Thymus (tissue), 11 donors: ENCODE results near the gene NPR3. TPM values are rescaled to one million over a fixed set of nuclear protein-coding genes. Genes with fewer than 3 reads are reported as not detected.

Experiments used
- DNase-seq, 9 donors: peaks; one replicate each; pipeline ENCODE4 v3.0.0-alpha.2; 2013; ENCODE audit warnings: low spot score in 9 of 9, low read depth in 6 of 9, missing footprints in 1 of 9
- H3K27ac ChIP-seq, 2 donors: one replicate each; pipeline ENCODE4 v1.5.1; 2013; ENCODE audit warnings: control low read depth in 1 of 2, low read depth in 1 of 2, low read length in 1 of 2, mild to moderate bottlenecking in 1 of 2, moderate library complexity in 1 of 2
- H3K27me3 ChIP-seq, 2 donors: one replicate each; pipeline ENCODE4 v1.5.1; 2013; ENCODE audit warnings: low read length in 1 of 2; ENCODE audit not compliant: control insufficient read depth in 2 of 2, insufficient read depth in 1 of 2
- H3K36me3 ChIP-seq, 2 donors: one replicate each; pipeline ENCODE4 v1.5.1; 2013; ENCODE audit warnings: low read length in 1 of 2, mild to moderate bottlenecking in 1 of 2, moderate library complexity in 1 of 2; ENCODE audit not compliant: control insufficient read depth in 2 of 2, insufficient read depth in 2 of 2
- H3K4me1 ChIP-seq, 2 donors: one replicate each; pipeline ENCODE4 v1.5.1; 2013; ENCODE audit warnings: low read length in 2 of 2; ENCODE audit not compliant: control insufficient read depth in 2 of 2, insufficient read depth in 2 of 2
- H3K4me3 ChIP-seq, 2 donors: one replicate each; pipeline ENCODE4 v1.5.1; 2013; ENCODE audit warnings: low read length in 2 of 2, control low read depth in 1 of 2, mild to moderate bottlenecking in 1 of 2
- H3K9me3 ChIP-seq, 2 donors: one replicate each; pipeline ENCODE4 v1.5.1; 2013; ENCODE audit warnings: low read length in 1 of 2, mild to moderate bottlenecking in 1 of 2; ENCODE audit not compliant: control insufficient read depth in 2 of 2, insufficient read depth in 1 of 2
- WGBS: extraction: QIAGEN DNeasy Blood & Tissue Kit; methylation state at CpG from one replicate; pipeline ENCODE4 v1.1.7; 2013; 5-methylcytosine and 5-hydroxymethylcytosine counted together
- polyA plus RNA-seq: library from polyadenylated mRNA; stranded (reverse); fragments of 200-250 nt; gene quantifications from one replicate; pipeline ENCODE4 v1.2.3, GENCODE V29; 2013
- total RNA-seq: library from RNA; stranded (reverse); fragments of 120-200 nt; gene quantifications from one replicate; pipeline ENCODE4 v1.2.4, GENCODE V29; 2013
- donor health status: healthy.

The NPR3 gene
- total and polyA plus RNA-seq, 2 donors: 1.9 to 4.9 TPM

DNA sequence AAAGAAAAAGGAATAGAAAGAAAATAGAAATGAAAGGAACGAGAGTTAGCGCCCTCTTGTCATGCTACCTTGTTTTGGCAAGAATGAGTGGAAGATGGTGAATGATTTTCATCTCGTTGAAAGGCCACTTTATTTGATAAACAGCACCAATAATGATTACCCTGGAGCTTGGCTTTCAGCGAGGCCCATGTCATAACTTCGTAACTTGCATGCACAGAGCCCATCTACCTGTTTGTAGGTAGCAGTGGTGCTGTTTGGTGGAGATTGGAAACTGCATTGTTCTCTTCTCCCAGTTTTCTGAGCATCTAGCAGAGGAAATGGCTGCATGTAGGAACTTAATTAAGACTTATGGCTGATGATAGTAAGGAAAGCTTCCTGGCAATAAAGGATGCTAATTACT lies 59.3 kb downstream of the NPR3 start:
- no peaks in the 10 kb centered on the region for H3K27me3 ChIP-seq
- H3K9me3 ChIP-seq: no peaks in the 10 kb centered on the region
- no peak overlapping the region for H3K27ac ChIP-seq
- 98% methylated on average over 5 of the region's 5 CpGs for WGBS
- DNase-seq: no peak
- no peak overlapping the region for H3K4me3 ChIP-seq
- H3K4me1 ChIP-seq: no peaks in the 10 kb centered on the region
- no peaks in the 10 kb centered on the region for H3K36me3 ChIP-seq

DNA sequence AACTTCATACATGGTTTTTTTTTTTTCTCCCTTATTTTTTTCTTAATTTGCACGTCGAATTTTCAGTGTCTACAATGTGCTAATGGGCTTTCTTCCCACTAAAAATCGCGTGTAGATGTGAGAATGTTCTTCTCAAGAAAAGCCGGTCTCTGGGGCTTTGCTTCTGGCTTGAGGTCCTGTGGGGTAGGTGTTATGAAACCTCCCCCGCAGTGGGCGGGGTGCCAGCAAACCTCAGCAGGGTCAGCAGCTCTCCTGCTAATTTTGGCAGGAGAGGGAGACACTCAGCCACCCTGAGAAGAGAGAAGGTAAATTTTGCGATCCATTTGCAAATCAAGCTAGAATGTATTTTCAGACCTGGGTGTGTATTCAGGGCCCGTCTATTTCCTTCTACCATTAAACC lies 59.9 kb downstream of the NPR3 start:
- no peaks in the 10 kb centered on the region for H3K4me1 ChIP-seq
- 97% methylated on average over 9 of the region's 9 CpGs for WGBS
- H3K36me3 ChIP-seq: no peaks in the 10 kb centered on the region
- H3K27me3 ChIP-seq: no peaks in the 10 kb centered on the region
- DNase-seq: no peak
- H3K9me3 ChIP-seq: no peaks in the 10 kb centered on the region
- no peak overlapping the region for H3K4me3 ChIP-seq
- no peak overlapping the region for H3K27ac ChIP-seq

DNA sequence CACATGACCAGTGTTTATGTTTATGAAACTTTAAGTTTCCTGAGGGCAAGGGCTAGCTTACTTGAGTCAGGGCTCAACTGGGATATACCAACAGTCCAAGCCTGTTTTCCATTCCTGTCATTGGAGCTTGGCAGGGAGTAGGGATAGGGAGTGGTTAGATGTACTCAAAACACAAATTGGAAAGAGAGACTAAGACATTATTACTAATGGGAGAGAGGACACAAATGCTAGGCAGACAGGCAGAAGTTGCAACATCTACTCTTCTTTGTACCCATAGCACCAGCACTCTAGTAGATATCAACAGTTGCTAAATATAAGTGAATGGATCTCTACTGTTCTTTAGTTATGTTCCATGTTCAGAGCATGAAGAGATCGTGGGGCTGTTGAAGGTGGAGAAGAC lies 62.8 kb downstream of the NPR3 start:
- Histone ChIP-seq H3K36me3 (no peaks in the 10 kb centered on the region), H3K4me1 (no peaks in the 10 kb centered on the region), H3K27me3 (no peaks in the 10 kb centered on the region), H3K9me3 (no peaks in the 10 kb centered on the region), H3K27ac (no peak overlapping the region), H3K4me3 (no peak overlapping the region)
- WGBS: 92% methylated on average over 1 of the region's 1 CpG
- DNase-seq: no peak

DNA sequence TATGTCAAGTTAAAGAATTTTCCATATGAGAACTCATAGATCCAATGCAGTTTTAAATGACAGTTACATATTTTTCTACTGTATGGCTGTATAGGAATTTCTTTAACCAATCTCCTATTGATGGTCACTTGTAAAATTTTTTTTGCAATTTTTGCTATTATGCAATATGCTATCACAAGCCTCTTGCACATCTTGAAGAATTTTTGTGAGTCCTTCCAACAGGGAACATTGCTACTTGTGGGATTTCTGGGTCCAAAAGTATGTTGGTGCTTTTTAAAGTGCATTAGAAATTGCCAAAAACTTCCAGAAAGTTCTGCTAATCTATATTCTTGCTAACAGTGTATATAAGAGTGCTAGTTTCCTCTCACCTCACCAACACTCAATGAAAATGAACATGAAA lies 65.1 kb downstream of the NPR3 start:
- Histone ChIP-seq H3K9me3 (no peaks in the 10 kb centered on the region), H3K27me3 (no peaks in the 10 kb centered on the region), H3K4me1 (no peaks in the 10 kb centered on the region), H3K36me3 (no peaks in the 10 kb centered on the region), H3K27ac (no peak overlapping the region), H3K4me3 (no peak overlapping the region)
- DNase-seq: no peak

DNA sequence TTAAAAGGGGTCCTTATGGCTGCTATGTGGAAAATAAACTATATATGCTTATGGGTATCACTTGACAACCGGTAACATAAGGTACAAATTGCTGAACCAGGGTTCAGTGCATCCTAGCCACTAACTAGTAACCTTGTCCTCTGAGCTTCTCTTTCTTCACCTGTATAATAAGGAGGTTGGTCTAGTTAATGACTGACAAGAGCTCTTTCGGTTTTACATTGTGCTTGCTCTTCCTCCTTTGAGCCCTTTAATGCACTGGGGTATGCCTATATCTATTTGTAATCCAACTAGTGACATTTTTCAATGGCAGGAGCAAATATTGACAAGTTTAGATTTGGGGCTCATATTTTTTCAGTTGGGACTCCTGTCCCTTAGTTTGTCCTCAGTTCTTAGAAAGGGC lies 66.1 kb downstream of the NPR3 start:
- Histone ChIP-seq H3K27me3 (no peaks in the 10 kb centered on the region), H3K4me1 (no peaks in the 10 kb centered on the region), H3K36me3 (no peaks in the 10 kb centered on the region), H3K27ac (no peak overlapping the region), H3K4me3 (no peak overlapping the region), H3K9me3 (no peaks in the 10 kb centered on the region)
- 93% methylated on average over 2 of the region's 2 CpGs for whole genome bisulfite sequencing
- no peak for DNase-seq

DNA sequence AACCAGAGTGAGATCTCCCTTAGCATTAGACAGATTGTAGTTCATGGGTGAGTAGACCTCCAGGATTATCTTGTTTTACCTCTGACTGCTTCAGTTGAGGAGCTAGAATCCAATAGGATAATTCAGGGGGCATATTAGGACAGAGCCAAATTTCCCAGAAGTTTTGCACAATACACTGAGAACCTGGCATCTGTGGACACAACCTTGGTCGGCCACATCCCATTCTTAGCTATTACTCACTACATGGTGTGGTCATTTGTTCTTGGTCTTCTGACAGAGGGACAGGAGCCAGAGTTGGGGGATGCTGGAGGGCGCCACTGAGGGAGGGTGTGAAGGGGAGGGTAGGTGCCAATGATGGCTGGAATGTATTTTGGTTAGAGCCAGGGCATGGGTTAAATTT lies 66.6 kb downstream of the NPR3 start:
- no peaks in the 10 kb centered on the region for H3K36me3 ChIP-seq
- H3K4me1 ChIP-seq: no peaks in the 10 kb centered on the region
- no peak overlapping the region for H3K27ac ChIP-seq
- H3K4me3 ChIP-seq: no peak overlapping the region
- no peak for DNase-seq
- no peaks in the 10 kb centered on the region for H3K9me3 ChIP-seq
- H3K27me3 ChIP-seq: no peaks in the 10 kb centered on the region
- WGBS: 95% methylated on average over 2 of the region's 2 CpGs

DNA sequence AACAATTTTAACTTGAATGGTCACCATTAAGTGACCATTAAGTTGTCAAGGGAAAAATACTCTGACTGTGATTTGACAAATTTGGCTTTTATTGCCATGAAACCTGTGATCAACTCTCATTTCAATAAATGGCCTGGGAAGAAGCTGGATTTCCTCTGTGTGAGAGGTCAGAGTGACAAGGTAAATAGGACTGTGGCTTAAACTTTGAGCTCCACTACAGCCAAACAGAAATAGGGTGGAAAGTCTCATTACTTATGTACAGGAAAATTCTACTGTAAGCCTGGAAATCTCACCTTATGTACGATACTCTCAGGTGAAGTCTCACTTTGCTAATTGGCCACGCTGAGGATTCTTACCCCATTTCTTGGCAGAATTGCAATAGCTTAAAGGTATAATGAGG lies 67.3 kb downstream of the NPR3 start:
- Histone ChIP-seq H3K27me3 (no peaks in the 10 kb centered on the region), H3K27ac (no peak overlapping the region), H3K4me1 (no peaks in the 10 kb centered on the region), H3K36me3 (no peaks in the 10 kb centered on the region), H3K4me3 (no peak overlapping the region), H3K9me3 (no peaks in the 10 kb centered on the region)
- 98% methylated on average over 2 of the region's 2 CpGs for WGBS
- DNase-seq: no peak

DNA sequence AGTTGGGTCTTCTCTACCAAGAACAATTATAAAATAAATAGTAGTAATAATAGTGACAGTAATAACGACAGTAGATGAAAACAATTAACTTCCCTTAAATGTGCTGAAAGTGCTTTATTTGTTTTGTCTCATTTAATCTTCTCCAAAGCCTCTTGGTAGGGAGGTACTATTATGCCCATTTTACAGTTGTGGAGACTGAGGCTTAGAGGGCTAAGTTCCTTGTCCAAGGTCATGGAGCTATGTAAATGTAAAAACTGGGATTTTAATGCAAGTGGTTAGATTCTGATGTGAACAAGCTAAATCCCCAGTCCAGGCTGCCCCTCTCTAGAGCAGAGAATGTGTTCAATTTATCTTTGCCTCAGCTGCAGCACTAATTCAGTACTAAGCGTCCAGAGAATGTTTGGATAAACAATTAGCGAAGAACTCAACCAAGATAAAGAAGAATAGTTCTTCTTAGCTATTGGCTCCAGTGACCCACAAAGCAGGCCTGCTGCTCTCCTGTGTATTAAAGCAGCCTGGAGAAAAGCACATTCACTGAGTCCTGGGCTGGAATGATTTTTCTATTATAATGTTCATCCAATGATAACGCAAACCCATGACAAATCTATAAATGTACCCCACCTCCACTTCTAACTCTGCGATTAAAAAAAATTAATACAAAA lies 68.8 kb downstream of the NPR3 start:
- DNase-seq: no peak
- Histone ChIP-seq H3K4me3 (no peak overlapping the region), H3K4me1 (no peaks in the 10 kb centered on the region), H3K27ac (no peak overlapping the region), H3K27me3 (no peaks in the 10 kb centered on the region), H3K9me3 (no peaks in the 10 kb centered on the region), H3K36me3 (no peaks in the 10 kb centered on the region)
- 95% methylated on average over 5 of the region's 5 CpGs for WGBS

DNA sequence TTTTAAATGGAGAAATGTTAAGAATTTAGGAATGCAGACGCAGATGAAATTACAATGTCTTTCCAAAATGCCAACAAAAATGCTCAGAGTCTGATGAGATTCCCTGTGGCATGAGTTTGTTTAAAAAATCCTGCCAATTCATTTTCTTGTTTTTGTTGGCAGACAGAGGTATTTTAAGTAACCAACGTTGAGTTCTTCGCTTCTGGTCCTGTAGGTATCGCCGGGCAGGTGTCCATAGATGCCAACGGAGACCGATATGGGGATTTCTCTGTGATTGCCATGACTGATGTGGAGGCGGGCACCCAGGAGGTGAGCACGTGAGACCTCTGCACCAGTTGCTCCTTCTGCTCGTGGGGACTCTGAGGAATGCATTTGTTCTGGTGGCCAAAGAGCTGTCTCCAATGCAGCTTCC lies 69.4 kb downstream of the NPR3 start:
- DNase-seq: no peak
- Histone ChIP-seq H3K4me1 (no peaks in the 10 kb centered on the region), H3K36me3 (no peaks in the 10 kb centered on the region), H3K4me3 (no peak overlapping the region), H3K27me3 (no peaks in the 10 kb centered on the region), H3K27ac (no peak overlapping the region), H3K9me3 (no peaks in the 10 kb centered on the region)
- WGBS: 95% methylated on average over 10 of the region's 10 CpGs

DNA sequence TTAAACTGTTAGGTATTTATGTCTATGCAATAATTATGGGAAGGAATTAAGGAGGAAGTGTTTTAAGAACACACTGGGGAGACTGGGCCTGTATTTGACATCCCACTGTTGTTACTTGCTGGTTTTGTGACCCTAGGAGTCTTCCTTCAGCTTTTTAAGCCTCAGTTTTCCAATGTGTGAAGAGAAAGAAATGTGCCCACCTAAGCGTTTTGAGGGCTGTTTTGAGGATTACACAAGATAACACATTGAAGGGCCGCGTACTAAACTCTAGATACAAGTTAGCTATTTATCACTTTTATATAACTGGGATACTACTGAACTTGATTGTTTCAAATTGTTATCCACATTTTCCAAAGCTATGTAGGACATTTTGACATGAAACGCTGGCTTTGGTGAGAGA lies 72.5 kb downstream of the NPR3 start:
- Histone ChIP-seq H3K36me3 (no peaks in the 10 kb centered on the region), H3K4me1 (no peaks in the 10 kb centered on the region), H3K27me3 (no peaks in the 10 kb centered on the region), H3K9me3 (no peaks in the 10 kb centered on the region), H3K27ac (no peak overlapping the region), H3K4me3 (no peak overlapping the region)
- 98% methylated on average over 4 of the region's 4 CpGs for WGBS
- no peak for DNase-seq
